ENCODE data around the gene TNFRSF6B.

- TF ChIP-seq CTCF (conservative IDR thresholded peaks at IDR 0.05) (no peak), ZFX (IDR thresholded peaks at IDR 0.05) (no peak)
These were observed 32.2 kb upstream of the TNFRSF6B start for GRCh38 chr20:63664143-63664851.
